RKO (cell line): ENCODE data around the gene RAB6C.
"Not testable (repeated sequence)": the region's sequence is repeated elsewhere in the genome, so short reads cannot be mapped to it uniquely, and the experiment has no call there.

Experiments used
- DNase-seq: peaks from one replicate; pipeline ENCODE4 v3.0.0-alpha.2; 2016; ENCODE audit warnings: low spot score

RAB6C gene

DNA sequence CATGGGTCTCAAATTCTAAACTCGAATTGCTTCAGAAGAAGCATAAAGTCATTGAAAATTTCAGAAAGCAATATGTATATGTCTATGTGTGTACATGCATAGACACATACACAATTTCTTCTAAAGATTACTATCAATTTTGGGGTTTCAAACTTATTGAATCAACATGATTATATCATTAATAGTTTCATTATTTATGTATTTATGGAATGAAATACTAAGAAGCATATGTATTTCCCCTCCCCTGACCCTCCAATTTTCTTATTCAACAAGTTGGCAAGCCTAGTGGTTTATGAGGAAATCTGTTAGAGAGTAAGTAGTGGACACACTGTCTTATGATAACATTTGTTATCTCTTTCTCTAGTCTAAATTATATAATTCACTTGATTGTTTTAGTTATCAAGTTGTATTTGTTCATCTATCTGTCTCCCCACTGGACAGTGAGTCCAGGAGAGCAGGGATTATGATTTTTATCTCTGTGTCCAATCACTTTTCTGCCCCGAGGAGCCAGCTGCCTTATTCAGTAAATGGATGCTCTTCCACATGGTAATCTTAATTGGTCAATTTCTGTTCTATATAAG, 17.3 kb downstream of the RAB6C start:
- DNase-seq, result not testable (repeated sequence)

DNA sequence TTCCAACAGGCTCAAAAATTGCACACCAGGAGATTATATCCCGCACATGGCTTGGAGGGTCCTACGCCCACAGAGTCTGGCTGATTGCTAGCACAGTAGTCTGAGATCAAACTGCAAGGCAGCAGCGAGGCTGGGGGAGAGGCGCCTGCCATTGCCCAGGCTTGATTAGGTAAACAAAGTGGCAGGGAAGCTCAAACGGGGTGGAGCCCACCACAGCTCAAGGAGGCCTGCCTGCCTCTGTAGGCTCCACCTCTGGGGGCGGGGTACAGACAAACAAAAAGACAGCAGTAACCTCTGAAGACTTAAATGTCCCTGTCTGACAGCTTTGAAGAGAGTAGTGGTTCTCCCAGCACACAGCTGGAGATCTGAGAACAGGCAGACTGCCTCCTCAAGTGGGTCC, 19.3 kb downstream of the RAB6C start:
- DNase-seq, result not testable (repeated sequence)

DNA sequence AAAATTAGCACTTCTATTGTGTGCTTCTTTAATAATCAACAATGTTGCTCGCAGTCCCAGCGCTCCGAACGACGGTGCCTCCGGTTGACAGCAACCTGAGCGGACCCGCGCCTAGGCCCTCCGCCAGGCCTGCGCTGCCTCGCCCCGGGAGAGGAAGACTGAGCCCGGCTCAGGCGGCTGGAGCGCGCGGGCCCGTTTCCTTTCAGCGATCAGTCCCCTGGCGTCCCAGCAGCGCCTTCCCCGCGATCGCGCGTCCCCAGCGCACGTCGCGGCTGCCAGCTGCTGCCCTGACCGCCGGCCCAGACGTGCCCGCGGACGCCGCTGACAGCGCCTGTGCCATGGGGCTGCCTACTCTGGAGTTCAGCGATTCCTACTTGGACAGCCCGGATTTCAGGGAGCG, 26.4 kb downstream of the RAB6C start:
- not testable (repeated sequence) for DNase-seq

DNA sequence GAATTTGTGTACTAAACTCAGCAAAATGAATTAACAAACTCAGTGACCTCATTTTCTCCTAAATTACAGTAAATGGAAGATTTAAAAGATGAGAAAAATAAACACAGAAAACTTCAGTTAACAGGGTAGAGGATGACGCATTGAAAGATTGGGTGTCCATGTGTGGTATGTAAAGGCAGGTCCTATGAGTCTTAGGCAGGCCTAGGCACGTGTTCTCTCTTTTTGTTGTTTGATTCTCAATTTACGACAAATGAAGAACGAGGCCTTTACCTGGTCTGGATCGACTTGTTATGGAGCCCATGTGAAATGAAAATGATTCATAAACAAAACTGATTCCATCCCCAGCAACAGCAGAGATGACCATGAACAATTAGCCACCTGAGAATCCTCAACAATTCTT, 37.2 kb downstream of the RAB6C start:
- not testable (repeated sequence) for DNase-seq

DNA sequence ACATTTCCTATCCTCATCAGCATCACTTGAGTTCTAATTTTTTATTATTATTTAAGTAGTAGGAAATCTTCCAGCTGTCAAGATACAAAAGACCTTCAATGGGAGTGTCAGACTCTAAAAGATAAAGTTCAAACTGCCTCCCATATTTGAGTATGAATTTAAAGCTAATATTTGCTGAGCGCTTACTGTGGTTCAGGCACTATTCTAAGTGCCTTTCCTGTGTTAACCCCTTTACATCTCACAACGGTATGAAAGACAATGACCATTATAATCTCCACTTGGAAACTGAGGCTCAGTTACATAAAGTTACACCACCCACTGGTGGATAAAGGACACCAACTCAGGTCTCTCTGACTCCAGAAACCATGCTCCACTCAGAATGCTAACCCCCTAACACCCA, 39.9 kb downstream of the RAB6C start:
- no peak for DNase-seq

DNA sequence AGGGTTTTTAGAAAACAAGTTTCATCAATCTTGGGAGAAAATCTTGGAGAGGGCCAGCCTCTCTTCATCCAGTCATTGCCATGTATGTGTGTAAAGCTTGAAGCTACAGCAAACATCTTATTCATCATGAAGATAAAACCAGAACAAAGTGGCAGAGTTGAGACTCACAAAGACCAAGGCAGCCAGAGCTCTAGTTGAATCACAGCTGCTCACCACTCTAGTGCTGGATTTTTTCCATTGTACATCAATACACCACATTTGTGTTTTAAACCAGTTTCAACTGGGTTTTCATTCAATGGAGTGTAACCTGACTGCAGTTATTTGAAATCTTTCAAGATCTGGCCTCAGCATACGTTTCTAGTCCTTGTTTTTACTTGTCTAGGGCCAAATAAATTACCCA, 40.6 kb downstream of the RAB6C start:
- not testable (repeated sequence) for DNase-seq

DNA sequence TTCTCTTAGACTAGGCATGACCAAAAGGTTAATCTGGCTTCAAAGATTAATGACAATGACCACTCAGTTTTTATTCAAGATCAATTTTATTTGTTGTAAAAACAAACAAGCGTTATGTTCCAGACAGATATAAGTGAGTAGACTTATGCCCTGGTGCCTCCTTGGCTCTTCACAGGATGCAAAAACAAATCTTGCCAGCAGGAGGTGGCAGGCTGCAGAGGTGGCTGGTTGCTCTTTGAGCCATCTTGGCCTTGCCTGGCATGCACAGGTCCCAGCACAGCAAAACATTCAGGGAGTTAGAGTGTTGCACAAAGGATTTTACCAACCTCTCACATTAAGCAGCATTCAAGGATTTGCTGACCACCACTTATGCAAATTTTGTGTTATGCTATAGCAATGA, 46.5 kb downstream of the RAB6C start:
- not testable (repeated sequence) for DNase-seq
